ENCODE results near the gene MMP23B. TPM values are rescaled to one million over a fixed set of nuclear protein-coding genes. Genes with fewer than 3 reads are reported as not detected.

The MMP23B gene
- total and polyA plus RNA-seq, 7 donors = 1.8 to 58.7 (median 3.6) TPM

GRCh38 chr1:1598051-1598719 lies 33.8 kb upstream of the MMP23B start:
- Histone ChIP-seq H3K4me1 (peaks cover 0 to 19% (median 14%) of the 10 kb centered on the region in 4 donors), H3K27ac (no peak overlapping the region), H3K36me3 (no peaks in the 10 kb centered on the region), H3K9me3 (no peaks in the 10 kb centered on the region), H3K27me3 (peaks cover 31 to 65% (median 49%) of the 10 kb centered on the region in 3 donors), H3K4me3 (no peak overlapping the region)
- TF ChIP-seq POLR2AphosphoS5 (IDR thresholded peaks at IDR 0.05) (no peak), CTCF (IDR thresholded peaks at IDR 0.05) (no peak), POLR2A (IDR thresholded peaks at IDR 0.05) (no peak), EP300 (IDR thresholded peaks at IDR 0.05) (no peak)
- WGBS, 2 donors = 83 to 89% methylated on average over 28 of the region's 28 CpGs
- DNase-seq = peak; percentile 64
- intact Hi-C loops (cut with DNase I) = no loop called here

GRCh38 chr1:1598720-1599029 lies 33.3 kb upstream of the MMP23B start:
- intact Hi-C loops (cut with DNase I) = no loop called here
- DNase-seq = no peak
- no peaks in the 10 kb centered on the region for H3K9me3 ChIP-seq
- TF ChIP-seq CTCF (IDR thresholded peaks at IDR 0.05) (no peak), POLR2A (IDR thresholded peaks at IDR 0.05) (no peak), POLR2AphosphoS5 (IDR thresholded peaks at IDR 0.05) (no peak), EP300 (IDR thresholded peaks at IDR 0.05) (no peak)
- WGBS, 2 donors = 78 to 88% methylated on average over 13 of the region's 13 CpGs
- H3K27ac ChIP-seq = no peak overlapping the region
- H3K27me3 ChIP-seq = peaks cover 31 to 70% (median 49%) of the 10 kb centered on the region in 3 donors
- H3K4me3 ChIP-seq = no peak overlapping the region
- no peaks in the 10 kb centered on the region for H3K36me3 ChIP-seq
- H3K4me1 ChIP-seq = peaks cover 0 to 19% (median 14%) of the 10 kb centered on the region in 4 donors

GRCh38 chr1:1599030-1599934 lies 32.7 kb upstream of the MMP23B start:
- Histone ChIP-seq H3K27ac (no peak overlapping the region), H3K36me3 (no peaks in the 10 kb centered on the region), H3K4me3 (peak overlapping the region in 2 of 4 donors; percentile 23 to 39), H3K27me3 (peaks cover 31 to 76% (median 49%) of the 10 kb centered on the region in 3 donors), H3K9me3 (no peaks in the 10 kb centered on the region), H3K4me1 (peaks cover 0 to 19% (median 14%) of the 10 kb centered on the region in 4 donors)
- WGBS, 2 donors = 7 to 11% methylated on average over 111 of the region's 111 CpGs
- intact Hi-C loops (cut with DNase I) = no loop called here
- no peak for DNase-seq
- TF ChIP-seq CTCF (IDR thresholded peaks at IDR 0.05) = no peak
- no peak for TF ChIP-seq POLR2A (IDR thresholded peaks at IDR 0.05)
- TF ChIP-seq EP300 (IDR thresholded peaks at IDR 0.05) = no peak
- TF ChIP-seq POLR2AphosphoS5 (IDR thresholded peaks at IDR 0.05) = no peak

GRCh38 chr1:1599935-1600860 lies 31.8 kb upstream of the MMP23B start, which contains the start of gene FNDC10:
Gene FNDC10 (minus strand): TSS chr1:1600135. CDS start chr1:1600015, 120 bp downstream.
- H3K4me3 ChIP-seq = peak within 1 kb of the TSS in 3 of 4 donors; percentile 29 to 50 (median 42)

More at GRCh38 chr1:1599935-1600860, 31.8 kb upstream of the MMP23B start, which contains the start of gene FNDC10:
- 3 to 5% methylated on average over 125 of the region's 125 CpGs for WGBS, 2 donors
- intact Hi-C loops (cut with DNase I) = no loop called here
- Histone ChIP-seq H3K36me3 (no peaks in the 10 kb centered on the region), H3K27me3 (peaks cover 31 to 85% (median 55%) of the 10 kb centered on the region in 3 donors), H3K9me3 (no peaks in the 10 kb centered on the region), H3K4me1 (peaks cover 0 to 19% (median 14%) of the 10 kb centered on the region in 4 donors), H3K27ac (no peak within 1 kb of the TSS)
- TF ChIP-seq POLR2AphosphoS5 (IDR thresholded peaks at IDR 0.05) (no peak), EP300 (IDR thresholded peaks at IDR 0.05) (no peak), POLR2A (IDR thresholded peaks at IDR 0.05) (no peak), CTCF (IDR thresholded peaks at IDR 0.05) (no peak)
- no peak for DNase-seq

Measured in sigmoid colon (tissue), 7 donors.